Activated CD8-positive, alpha-beta memory T cell treated with anti-CD3 and anti-CD28 coated beads for 48 hours (primary cell): Measurements from ENCODE around the gene RXYLT1.

ENCODE experiments used
- DNase-seq, 3 experiments: peaks; one replicate each; pipeline ENCODE4 v3.0.0-alpha.2; 2020; ENCODE audit warnings: low read depth in 2 of 3, low spot score in 2 of 3

The RXYLT1 gene

DNA sequence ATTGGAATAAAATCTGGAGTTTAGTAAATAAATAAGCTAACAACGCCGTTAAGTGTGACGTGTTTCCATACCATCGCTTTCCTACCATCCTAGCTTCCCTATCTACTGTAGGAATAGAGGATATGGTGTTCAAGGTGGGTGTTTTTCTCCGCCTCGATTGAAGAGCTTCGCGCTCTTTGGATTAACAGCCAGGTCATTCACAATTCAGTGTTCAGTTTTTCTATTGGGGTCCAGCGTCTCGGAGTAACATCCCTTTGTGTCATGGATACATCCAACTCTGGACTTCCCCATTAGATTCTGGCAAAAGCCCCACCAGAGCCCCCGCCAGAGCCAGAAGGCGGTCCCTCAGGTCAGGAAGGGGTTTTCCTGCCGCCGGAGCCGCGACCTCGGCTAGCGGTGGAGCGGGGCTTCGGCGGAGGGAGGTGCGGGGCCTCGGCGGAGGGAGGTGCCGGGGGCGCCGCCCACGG is 63.6 kb downstream of the RXYLT1 start:
- DNase-seq: no peak

DNA sequence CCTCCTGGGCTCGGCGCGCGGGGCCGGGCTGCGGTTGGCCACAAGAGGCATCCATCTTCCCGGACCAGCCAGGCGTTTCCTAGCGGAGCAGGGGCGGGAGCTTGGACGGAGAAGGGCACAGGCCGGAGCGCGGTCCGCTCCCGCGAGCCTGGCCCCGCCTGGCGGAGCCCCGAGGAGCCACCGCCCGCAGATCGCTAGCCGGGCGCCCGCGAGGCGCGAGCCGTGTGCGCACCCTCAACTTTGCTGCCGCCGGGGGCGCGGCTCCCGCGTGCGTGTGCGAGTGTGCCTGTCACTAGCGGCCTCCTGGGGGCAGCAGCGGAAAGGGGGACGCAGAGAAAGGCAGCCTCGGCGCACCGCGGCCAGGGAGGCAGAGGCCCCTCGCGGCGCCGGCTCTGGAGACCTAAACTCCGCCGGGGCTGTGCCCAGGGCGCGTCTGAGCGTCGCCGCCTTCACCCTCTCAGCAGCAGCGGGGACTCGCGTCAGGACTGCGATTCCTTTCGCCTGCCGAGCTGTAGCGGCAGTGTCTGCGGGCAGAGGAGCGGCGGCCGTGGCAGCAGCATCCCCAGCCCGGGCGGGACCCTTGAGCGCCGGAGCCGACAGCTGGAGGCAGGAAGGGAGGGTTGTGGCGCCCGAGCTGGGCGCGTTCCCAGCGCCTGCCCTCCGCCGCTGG is 64.1 kb downstream of the RXYLT1 start:
- peak; percentile 55 to 63 (median 63) for DNase-seq

DNA sequence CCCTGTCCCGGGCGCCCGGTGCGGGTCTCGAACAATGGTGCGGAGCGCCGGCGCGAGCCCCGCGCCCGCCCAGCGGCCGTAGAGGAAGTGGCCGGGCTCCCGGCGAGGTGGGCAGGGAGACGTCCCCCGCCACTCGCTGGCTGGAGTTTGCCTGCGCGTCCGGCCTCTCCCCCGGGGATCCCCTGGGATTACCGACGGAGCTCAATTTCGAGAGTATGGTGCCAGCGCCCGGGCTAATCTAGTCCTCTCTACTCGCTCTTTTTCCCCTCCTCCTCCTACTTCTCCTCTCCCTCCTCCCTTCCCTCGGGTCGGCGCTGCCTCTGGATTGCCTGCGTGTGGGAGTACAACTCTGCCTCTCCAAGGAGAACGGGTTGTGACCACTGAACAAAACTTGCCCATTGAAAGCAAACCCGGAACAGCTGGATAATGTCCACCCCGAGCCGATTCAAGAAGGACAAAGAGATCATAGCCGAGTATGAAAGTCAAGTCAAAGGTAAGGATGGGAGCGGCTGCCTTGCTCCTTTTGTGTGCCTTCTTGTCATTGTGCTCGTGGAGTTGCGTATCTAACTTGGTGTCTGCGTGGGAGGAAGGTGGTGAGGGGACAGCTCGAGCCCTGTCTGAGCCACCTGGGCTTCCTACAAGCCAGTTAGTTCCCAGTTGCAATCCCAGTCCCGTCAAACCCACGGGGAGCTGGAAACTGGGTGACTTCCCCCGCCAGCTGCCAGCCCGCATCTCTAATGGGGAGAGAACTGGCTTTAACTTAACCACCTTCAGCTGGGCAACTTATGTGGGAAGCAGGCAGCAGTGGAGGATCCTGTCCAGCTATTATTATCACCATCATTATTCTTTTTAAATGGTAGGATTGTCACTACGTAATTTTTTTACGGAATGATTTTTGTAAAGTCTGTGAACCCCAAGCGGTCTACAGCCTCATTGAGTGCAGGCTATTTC is 65.0 kb downstream of the RXYLT1 start, which contains the start of gene SRGAP1:
Gene SRGAP1, plus strand, starts transcription at position 310 of the 951 bp plus-strand sequence. Its CDS starts 117 bp downstream, at position 427.
- DNase-seq: no peak

GRCh38 chr12:63845726-63846125 is 66.0 kb downstream of the RXYLT1 start:
- no peak for DNase-seq

DNA sequence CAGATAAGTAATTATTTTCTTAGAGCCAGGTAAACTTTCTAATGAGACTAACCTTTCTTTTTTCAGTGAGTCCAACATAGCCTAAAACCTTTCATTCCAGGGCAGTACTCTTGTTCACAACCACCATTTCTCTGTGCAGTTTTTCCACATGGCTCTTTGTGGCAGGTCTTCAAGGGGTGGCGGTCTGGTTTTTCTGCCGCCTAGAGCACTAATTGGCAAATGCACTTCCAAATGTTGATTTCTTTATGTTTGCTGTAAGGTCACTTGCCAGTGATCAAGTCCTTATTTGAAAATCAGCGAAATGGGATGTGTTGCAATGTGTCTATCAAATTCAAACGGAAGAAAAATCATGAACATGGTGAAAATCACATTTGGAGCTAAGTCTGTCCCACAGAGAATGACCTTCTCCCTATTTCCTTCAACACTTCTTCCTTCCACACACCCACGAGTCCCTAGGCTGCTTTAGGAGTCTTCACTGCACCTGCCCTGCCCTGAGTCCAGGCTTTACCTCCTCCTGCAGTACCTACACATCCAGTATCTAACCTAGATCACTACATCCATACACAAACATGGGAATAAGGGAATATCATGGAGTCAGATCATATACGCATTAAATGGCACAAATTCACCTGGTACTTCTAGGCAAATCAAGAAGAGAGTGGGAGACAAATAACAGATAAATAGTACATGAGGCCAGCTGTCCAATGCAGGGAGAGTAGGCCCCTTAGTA is 66.7 kb downstream of the RXYLT1 start:
- DNase-seq: no peak

DNA sequence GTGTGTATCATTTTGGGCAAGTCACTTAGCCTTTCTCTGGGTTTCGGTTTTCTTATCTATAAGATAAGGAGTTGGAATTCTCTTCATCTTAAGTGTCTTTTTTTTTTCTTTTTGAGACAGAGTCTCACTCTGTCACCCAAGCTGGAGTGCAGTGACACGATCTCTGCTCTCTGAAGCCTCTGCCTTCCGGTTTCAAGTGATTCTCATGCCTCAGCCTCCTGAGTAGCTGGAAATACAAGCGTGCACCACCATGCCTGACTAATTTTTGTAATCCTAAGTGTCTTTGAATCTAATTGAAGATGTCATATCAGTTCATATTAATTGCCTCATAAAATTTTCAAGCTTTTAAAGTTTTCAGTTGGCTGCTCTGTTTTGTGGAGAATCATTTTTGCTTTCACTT is 68.7 kb downstream of the RXYLT1 start:
- DNase-seq: no peak

GRCh38 chr12:63849106-63849620 is 69.5 kb downstream of the RXYLT1 start:
- DNase-seq: no peak

DNA sequence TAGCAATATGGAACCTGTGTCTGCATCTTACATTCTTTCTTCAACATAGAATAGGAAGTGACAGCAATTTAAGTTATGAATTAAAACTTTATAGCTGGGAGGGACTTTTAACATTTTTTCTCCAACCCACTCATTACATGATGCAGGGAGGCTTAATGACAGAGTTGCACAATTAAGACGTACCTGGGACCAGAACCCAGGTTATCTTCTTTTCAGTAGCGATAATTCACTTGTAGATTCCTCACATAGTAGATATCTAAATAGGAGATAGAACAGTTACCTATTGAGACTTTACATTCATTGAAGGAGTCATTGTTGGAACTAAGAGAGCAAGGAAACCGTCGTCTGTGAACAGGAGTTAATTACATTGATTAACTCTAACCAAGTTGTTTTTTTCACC is 69.9 kb downstream of the RXYLT1 start:
- DNase-seq: no peak

GRCh38 chr12:63853978-63854377 is 74.3 kb downstream of the RXYLT1 start:
- DNase-seq: no peak

DNA sequence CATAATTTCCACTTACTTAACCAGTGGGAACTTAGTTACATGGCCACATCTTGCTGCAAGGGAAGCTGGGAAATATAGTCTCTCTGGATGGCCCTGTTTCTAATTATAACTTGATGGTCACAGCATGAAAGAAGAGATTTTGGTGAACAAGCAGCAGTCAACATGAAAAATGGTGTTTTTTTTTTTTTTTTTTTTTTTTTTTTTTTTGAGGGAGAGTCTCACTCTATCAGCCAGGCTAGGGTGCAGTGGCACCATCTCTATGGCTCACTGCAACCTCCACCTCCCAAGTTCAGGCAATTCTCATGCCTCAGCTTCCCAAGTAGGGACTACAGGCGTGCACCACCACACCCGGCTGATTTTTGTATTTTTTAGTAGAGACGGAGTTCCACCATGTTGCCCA is 75.6 kb downstream of the RXYLT1 start:
- DNase-seq: no peak

DNA sequence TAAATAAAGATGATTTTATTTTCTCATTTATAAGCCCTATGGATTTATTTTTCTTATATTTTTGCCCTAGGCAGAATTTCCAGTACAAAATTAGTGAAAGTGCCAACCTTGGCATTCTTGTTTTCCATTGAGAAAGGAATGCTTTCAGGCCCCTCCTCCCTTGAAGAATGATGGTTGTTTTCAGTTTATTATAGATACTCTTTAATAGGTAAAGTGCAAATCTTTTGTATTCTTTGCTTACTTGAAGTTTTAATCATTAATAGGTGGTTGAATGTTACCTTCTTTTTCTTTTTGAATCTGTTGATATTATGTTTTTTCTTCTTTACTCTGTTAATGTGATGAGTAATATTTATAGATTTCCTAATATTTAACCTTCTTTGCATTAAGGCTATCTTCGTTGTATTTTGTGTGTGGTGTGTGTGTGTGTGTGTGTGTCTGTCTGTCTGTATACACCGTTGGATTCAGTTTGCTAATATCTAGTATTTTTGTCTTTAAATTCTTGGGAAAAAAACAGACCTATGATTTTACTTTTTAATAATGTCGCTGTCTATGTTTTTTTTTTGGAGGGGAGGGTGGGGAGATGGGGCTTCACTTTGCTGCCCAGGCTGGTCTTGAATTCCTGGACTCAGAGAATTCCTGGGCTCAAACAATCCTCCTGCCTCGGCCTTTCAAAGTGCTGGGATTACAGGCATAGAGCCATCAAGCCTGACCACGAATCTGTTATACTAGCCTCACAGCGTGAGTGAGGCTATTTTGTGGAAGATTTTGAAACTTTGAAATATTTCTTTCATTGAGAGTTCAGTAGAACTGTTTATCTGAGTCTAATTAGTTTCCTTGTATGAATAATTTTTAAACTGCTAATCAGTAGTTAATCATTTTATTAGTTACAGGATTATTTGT is 78.3 kb downstream of the RXYLT1 start:
- DNase-seq: no peak
